DMS153 treated with DMSO at 0.1 percent for 48 hours (cell line): ENCODE measurements around the gene FDX1.

Source experiments
- DNase-seq: peaks from one replicate; lab custom pipeline; 2025; ENCODE audit not compliant: unreplicated experiment; lab: John Stamatoyannopoulos, UW

Gene FDX1

DNA sequence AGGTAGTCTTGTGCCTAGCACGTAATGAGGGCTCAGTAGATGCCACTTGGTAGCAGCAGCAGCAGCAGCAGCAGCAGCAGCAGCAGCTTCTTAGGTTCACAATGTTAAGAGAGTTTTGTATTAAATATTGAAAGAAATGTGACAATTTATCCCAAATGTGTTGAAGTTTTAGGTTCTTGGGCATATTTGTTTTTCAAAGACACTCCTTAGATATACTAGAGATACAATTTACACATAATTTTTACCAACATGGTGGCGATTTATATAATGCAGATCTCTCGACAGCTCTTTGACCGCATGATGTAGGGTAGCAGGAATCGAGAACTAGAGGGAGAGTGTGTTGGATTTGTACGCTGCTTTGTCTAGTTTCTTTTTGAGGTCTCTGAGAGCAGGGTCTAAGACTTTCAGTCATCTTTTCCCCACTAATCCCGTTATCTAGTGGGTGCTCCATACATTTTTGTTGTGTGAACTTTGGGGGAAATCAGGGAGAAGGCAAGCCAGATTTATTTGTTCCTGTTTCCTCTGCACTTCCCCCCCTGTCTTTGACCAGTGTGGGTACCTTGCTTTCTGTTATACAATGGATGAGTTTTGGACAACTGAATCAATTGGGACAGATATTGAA, 1.4 kb downstream of the FDX1 start:
- DNase-seq = peak; percentile 36

DNA sequence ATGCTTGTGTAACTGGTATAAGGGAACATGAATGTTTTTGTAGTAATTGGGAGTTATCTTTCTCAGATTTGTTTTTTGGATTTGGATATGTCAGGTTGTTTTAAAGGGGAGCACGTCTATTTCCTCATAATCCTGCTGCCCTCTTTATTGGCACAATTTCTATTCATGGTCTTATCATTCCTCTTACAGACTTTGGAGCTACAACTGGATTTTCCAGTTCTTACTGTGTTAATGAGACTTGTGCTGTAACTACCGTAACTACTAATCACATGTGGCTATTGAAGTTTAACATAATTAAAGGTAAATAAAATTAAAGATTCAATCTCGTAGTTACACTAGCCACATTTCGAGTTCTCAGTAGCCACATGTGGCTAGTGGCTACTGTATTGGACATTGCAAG, 1.9 kb downstream of the FDX1 start:
- no peak for DNase-seq

DNA sequence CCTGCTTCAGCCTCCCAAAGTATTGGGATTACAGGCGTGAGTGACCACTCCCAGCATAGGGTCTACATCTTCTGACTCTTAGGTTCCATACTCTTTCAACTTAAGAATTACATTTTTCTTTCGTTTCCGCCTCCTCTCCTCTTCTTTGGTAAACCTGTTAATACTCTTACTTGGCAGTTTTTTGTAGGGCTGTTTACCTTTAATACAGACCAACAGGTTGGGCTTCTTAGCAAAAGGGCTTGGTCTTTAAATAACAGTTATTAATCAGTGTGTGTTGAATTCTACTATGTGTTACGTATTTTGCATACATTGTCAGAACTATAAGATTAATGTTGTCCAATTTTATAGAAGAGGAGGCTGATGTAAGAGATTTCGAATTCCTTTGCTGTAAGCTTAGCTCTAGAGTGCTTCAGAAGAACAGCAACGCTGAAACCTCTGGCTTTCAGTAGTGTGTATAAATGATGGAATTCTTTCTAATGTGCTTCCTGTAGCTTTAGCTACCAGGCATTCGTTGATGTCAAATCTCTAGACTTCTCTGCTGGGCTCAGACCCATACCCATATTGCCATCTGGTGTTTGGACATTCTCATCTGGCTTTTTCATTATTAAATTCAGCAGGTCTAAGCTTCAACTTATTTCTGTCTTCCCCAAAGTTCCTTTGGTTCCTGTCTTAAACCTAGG, 3.1 kb downstream of the FDX1 start:
- DNase-seq = no peak

DNA sequence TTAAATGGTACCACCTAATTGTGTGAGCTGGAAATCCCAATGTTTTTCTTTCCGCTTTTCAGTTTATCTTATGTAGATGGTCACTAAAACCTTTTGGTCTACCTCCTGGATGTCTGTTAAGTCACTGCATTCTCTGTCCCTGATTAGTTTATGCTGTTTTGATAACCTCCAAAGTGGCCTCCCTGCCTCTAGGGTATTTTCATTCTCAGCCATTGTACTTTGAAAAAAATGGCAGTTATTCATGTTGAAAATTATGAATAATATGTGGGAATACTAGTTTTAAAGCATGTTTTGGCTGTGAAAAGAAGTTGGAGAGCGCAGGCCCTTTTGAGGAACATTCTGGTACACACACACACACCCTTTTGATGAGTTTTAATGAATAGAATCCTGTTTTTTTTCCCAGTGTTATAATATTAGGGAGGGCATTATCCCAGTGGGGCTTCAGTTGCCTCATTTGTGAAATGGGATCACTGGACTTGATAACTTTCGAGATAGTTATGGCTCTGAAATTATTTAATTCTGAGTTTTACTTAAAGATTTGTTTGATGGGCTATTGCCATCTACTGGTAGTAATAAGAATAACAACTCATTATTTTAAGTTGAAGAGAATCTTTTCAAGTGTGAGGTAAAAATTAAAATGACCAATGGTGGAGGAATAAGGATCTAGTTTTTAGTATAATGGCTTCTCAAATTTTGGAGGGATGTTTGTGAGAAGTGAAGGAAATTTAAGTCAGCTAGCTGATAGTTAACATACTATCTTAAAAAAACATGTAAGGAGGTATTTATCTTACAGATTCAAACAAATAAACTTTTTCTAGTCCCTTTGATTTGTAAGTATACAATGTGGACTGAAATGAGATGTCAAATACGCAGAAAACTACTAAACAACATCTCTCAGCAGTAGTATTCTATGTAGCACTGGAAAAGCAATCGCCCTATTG, 3.9 kb downstream of the FDX1 start:
- peak; percentile 21 for DNase-seq

DNA sequence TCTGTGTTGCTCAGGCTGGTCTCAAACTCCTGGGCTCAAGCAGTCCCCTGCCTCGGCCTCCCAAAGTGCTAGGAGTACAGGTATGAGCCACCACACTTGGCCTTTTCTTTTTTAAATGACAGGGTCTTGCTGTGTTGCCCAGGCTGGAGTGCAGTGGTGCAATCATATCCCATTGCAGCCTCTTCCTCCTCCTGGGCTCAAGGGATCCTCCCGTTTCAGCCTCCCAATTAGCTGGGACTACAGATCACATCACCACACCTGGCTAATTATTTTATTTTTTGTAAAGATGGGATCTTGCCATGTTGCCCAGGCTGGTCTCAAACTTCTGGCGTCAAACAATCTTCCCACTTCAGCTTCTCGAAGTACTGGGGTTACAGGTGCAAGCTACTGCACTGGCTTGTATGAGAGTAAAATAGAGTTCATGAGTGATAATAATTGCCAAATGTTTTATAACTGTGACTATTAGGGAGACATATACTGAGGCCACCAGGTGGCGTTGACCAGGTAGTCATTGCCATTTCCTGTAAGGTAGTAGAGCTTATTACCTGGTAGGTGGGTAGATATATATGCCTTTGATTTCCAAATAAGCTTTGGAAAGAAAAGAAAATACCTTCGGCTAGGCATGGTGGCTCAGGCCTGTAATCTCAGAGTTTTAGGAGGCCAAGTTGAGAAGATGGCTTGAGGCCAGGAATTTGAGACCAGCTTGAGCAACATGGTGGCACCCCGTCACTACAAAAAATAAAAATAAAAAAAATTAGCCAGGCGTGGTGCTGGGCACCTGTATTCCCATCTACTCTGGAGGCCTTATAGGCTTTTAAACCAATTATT, 5.4 kb downstream of the FDX1 start:
- no peak for DNase-seq

DNA sequence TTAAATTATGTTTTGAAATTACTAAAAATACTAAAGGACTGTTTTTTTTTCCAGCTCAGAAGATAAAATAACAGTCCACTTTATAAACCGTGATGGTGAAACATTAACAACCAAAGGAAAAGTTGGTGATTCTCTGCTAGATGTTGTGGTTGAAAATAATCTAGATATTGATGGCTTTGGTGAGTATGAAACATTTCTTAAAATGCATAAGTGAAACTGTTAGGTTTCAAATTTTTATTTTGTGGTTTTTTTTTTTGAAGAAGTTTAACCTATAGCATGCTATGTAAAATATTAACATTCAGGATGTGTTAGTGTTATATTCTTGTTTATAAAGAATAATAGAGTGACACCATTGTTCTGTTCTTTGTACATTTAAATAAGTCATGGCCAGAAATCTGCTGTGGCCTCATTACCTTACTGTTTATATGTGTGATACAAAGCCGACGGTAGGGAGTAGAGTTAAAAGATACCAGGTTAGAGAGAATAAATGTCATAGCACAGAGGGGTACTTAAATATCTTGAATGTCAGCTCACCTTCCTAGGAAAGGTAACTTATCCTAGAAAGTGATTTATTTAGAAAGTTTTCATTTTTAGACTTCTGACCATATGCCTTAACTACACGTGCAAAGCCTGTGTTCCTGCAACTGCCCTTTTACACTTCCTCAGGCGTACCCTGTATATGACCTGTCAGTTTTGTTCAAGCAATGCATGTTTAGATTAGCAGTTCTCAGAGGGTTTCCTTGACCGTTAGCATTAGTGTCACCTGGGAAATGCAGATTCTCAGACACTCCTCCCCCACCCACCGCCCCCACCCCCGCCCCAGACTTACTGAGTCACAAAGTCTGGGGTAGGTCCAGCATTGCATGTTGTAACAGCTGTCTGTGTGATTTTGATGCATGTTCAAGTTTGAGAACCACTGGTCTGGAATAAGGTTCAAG, 6.3 kb downstream of the FDX1 start:
- DNase-seq = no peak

DNA sequence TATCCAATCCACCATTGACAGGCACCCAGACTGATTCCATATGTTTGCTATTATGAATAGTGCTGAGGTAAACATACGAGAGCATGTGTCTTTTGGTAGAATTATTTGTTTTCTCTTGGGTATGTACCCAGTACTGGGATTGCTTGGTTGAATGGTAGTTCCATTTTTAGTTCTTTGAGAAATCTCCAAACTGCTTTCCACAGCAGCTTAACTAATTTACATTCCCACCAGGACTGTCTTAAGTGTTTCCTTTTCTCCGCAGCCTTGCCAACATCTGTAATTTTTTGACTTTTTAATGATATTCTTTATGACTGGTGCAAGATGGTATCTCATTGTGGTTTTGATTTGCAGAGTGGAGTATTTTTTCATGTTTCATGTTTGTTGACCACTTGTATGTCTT, 8.3 kb downstream of the FDX1 start:
- DNase-seq = no peak

DNA sequence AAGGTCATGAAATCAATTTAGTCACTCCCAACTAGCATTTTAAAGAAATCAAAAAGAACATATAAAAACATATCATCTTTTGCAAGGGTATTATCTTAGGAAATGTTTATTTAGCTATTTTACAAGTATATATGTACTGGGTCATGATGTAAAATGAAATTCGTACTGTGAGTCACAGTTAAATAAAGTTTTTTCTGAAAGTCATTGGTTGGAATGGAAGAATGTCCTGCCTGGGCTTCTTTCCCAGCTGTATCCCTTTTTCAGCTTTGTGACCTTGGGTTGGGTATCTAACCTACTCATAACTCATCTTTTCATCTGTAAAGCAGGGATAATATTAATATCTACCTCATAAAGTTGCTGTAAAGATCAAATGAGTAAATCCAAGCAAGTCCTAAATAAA, 15.7 kb downstream of the FDX1 start:
- no peak for DNase-seq

DNA sequence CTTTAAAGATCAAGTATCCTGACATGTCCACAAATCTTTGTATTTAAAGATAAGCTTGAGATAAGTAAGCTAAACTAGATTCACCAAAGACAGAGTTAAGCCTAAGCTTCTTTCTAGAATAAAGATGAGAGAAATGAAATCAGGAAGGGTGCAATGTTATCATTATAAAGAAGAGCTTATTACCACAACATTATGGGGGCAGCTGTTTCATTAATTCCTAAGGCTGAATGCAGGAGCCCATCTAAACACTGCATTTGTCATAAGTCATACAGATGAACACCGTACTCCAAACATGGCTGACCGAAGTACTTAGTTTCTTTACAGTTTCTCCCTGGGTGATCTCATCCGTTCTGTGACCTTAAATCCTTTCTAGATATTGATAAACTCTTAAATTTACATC, 16.3 kb downstream of the FDX1 start:
- DNase-seq = no peak

DNA sequence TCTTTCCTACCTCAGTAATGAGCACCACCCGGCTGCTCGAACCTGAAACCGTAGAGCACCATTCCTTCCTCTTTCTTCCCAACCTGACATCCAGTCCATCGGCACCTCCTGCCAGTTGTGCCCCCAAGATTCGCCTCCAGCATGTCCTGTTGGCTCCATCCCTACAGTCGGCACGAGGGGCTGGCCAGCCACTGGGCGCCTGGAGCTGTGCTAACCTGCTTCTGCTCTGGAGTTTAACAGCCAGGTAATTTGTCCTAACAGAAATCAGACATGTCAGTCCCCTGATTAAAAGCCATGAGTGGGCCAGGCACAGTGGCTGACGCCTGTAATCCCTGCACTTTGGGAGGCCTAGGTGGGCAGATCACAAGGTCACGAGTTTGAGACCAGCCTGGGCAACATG, 16.8 kb downstream of the FDX1 start:
- DNase-seq = no peak

DNA sequence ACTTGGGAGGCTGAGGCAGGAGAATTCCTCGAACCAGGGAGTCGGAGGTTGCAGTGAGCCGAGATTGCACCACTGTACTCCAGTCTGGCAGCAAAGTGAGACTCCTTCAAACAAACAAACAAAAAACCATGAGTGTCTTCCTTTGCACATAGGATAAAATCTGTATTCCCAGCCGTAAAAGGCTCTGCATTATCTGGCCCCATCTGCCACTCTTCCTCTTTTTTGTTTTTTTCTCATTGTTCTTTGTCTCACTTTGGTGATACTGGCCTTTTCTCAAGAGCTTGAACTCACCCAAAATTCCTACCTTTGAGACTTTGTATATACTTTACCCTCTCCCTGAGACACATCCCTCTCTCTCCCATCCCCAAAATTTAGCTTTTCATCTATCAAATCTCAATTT, 17.6 kb downstream of the FDX1 start:
- no peak for DNase-seq

DNA sequence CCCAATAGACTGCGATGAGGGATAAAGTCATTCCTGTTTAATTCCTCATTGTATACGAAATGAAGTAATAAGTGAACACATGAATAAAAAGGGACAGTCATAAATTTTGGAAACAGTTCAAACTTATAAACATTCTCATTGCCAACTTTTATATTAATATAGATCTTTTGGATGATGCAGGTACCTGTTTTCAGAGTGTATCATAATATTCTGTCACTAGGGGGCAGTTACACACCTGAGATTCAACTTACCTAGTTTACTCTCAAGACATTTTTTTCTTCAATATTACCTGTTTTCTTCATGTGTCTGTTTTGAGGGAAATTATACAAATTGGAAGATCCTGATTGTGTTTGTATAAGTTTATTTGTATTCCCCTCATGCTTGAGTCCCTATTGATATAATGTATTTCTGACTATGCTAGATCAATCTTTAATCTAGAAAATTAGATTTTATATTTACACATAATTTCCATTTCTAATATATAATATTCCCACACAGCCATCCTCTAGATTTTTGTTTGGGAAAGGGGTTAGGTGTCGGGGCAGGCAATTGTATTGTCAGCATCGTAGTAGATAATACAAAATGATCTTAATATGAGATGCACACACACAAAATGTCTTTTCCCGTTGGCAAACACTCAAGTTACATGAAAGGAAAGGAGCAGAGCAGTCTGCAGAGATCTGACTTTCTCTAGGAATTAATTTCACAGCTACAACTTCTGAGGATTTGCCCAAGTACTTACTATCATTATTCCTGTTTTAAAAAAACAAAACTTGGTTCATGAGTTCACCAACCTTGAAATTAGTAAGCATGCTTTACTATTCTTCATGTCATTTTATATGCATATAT, 18.4 kb downstream of the FDX1 start:
- DNase-seq = peak; percentile 12

DNA sequence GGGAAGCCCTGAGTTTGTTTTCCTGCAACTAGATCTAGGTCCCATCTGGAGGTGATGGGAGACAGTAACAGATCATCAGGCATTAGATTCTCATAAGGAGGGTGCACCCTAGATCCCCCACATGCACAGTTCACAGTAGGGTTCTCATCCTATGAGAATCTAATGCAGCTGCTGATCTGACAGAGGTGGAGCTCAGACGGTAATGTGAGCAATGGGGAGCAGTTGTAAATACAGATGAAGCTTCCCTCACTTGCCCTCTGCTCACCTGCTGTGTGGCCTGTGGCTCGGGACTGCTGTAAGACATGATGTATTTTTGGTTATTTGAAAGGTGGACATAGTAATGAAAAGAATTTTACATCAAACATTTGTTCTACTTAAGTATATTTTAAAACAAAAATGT, 20.5 kb downstream of the FDX1 start:
- DNase-seq = no peak

DNA sequence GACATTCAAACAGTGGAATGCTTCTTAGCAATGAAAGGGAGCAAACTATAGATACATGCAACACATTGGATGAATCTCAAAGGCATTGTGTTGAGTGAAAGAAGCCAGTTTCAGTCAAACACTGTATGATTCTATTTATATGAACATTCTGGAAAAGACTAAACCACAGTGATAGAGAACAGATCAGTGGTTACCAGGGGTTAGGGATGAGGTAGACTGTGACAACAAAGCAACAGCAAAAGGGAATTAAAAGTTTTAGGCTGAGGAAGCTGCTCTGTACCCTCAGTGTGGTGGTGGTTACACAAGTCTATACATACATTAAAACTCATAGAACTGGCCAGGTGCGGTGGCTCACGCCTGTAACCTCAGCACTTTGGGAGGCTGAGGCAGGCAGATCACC, 23.0 kb downstream of the FDX1 start:
- DNase-seq = no peak

DNA sequence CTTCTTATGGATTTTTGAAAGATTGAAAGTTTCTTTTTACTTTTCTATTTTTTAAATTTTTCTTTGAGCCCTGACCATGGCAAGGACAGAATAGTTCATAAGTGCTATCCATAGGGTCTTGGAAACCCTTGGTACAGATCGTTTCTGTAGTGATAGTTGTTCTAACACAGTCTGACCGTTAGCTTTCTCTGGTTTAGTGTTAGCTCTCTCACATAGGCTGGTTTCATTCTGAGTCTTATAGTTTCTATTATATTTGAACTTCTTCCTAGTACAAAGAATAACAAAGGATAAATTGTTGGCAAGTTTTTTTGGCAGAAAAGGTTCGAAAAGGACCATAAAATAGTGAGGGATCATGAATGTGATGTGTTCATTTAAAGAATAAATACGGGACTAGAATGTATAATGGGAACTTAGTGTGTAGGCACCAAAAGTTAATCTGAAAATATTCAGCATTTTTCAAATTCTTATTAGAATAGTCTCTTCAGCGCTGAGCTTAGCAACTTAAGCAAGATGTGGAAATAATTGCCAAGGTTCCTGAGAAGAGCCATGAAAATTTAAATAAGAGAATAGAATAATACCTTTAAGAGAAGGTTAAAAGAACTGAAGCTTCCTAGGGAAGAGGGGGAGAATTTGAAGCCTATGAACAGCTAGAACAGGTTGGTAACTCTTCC, 24.1 kb downstream of the FDX1 start:
- no peak for DNase-seq

DNA sequence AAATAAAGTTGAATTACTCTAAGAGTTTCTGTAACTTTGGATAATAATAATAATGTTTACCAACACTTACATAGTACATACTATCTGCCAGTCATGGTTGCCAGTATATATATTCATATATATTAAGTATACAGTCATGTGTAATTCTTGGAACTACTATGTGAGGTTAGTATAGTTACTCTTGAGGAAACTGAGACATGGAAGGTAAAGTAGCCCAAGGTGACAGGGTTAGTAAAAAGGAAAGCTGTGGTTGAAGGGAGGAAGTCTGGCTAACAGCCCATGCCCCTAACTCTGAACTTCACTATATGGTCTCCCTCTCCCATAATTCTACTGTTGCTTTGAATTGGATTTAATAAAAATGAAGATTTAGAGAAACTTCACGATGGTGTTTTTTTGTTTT, 24.9 kb downstream of the FDX1 start:
- DNase-seq = no peak

DNA sequence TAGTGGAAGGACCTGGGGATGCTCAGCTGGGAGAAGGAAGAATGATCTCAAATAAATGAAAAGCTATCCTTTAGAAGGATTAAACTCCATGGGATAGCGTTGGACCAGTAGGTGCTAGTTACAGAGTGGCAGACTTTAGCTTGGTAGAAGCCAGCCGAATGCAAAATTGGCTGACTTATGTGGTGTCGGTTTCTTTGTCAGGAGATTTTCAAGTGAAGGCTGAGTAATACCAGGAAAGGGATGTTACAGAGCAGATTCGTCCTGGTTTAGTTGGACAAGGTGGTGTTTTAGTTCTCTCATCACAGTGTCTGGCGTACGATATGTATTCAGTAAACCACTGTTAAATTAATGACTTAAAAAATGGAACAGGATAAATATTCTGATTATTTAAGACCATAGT, 26.0 kb downstream of the FDX1 start:
- DNase-seq = no peak

DNA sequence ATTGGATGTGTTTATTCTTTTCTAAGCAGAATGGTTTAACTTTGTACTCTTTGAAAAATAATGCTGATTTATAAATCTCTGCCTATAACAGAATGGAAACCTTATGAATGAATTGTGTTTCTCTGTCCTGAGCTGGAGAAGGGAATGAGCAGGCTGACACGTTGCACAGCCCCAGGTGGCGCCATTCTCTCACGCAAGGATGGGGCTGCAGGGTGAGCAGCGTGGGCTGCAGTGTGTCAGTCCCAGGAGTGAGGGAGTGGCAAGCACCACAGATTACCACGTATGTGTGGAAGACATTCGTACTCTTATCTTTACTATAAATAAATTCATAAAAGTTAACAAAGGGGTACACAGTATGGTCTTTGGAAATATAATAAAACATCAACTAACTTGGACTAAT, 33.4 kb downstream of the FDX1 start:
- peak; percentile 25 for DNase-seq

DNA sequence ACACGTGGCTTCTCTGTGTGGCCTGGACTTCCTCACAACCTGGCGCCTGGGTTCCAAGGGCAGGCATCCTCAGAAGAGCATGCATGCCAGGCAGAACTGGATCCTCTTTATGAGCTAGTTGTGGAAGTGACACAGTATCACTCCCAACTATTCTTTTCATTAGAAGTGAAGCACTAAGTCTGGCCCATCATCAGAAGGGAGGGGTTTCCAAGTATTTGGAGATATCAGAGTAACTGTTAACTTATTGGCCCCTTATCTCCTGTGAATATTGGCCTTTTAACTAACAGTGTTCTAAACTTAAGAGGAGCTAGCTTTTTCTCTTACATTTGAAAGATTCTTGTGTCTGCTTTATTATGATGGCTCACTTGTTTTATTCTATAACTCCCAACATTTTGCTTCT, 35.5 kb downstream of the FDX1 start:
- no peak for DNase-seq
